Measurements from ENCODE around the gene NREP.
A peak's percentile ranks its signal among the peaks of the same experiment; 100 is the strongest.

The NREP gene

GRCh38 chr5:111765613-111766571 lies 8.9 kb upstream of the NREP start:
- no peak for DNase-seq (ENCODE audit: low spot score)

GRCh38 chr5:111764019-111764418 lies 7.0 kb upstream of the NREP start:
- DNase-seq (ENCODE audit: low spot score), result no peak

GRCh38 chr5:111762895-111763294 lies 5.9 kb upstream of the NREP start:
- DNase-seq (ENCODE audit: low spot score), result no peak

- no peak for DNase-seq (ENCODE audit: low spot score)
Observed at GRCh38 chr5:111758284-111758628, 1.3 kb upstream of the NREP start.

GRCh38 chr5:111757355-111758283 lies 625 bp upstream of the NREP start:
- DNase-seq (ENCODE audit: low spot score), result peak; percentile 98

GRCh38 chr5:111755942-111756381 lies 1.0 kb downstream of the NREP start:
- DNase-seq (ENCODE audit: low spot score), result peak; percentile 23

GRCh38 chr5:111755345-111755941 lies 1.6 kb downstream of the NREP start:
- no peak for DNase-seq (ENCODE audit: low spot score)

- DNase-seq (ENCODE audit: low spot score), result no peak
Observed at GRCh38 chr5:111753884-111754589, 3.0 kb downstream of the NREP start.

GRCh38 chr5:111752426-111752965 lies 4.5 kb downstream of the NREP start:
- no peak for DNase-seq (ENCODE audit: low spot score)

- no peak for DNase-seq (ENCODE audit: low spot score)
Observed at GRCh38 chr5:111749303-111750026, 7.5 kb downstream of the NREP start.

- DNase-seq (ENCODE audit: low spot score), result peak; percentile 98
Observed at GRCh38 chr5:111748304-111748763, 8.7 kb downstream of the NREP start.

GRCh38 chr5:111747337-111747736 lies 9.7 kb downstream of the NREP start:
- DNase-seq (ENCODE audit: low spot score), result peak; percentile 94

GRCh38 chr5:111746791-111747190 lies 10.2 kb downstream of the NREP start:
- peak; percentile 56 for DNase-seq (ENCODE audit: low spot score)

GRCh38 chr5:111745075-111745739 lies 11.8 kb downstream of the NREP start:
- no peak for DNase-seq (ENCODE audit: low spot score)

GRCh38 chr5:111744455-111744854 lies 12.5 kb downstream of the NREP start:
- no peak for DNase-seq (ENCODE audit: low spot score)

GRCh38 chr5:111743988-111744387 lies 13.0 kb downstream of the NREP start:
- no peak for DNase-seq (ENCODE audit: low spot score)

GRCh38 chr5:111743512-111743911 lies 13.5 kb downstream of the NREP start:
- DNase-seq (ENCODE audit: low spot score), result no peak

GRCh38 chr5:111742177-111742994 lies 14.6 kb downstream of the NREP start:
- DNase-seq (ENCODE audit: low spot score), result peak; percentile 47

GRCh38 chr5:111741278-111741677 lies 15.7 kb downstream of the NREP start:
- no peak for DNase-seq (ENCODE audit: low spot score)

Measured in kidney tubule cell (primary cell).